Measurements from ENCODE around the gene KCNK15.

KCNK15 gene

DNA sequence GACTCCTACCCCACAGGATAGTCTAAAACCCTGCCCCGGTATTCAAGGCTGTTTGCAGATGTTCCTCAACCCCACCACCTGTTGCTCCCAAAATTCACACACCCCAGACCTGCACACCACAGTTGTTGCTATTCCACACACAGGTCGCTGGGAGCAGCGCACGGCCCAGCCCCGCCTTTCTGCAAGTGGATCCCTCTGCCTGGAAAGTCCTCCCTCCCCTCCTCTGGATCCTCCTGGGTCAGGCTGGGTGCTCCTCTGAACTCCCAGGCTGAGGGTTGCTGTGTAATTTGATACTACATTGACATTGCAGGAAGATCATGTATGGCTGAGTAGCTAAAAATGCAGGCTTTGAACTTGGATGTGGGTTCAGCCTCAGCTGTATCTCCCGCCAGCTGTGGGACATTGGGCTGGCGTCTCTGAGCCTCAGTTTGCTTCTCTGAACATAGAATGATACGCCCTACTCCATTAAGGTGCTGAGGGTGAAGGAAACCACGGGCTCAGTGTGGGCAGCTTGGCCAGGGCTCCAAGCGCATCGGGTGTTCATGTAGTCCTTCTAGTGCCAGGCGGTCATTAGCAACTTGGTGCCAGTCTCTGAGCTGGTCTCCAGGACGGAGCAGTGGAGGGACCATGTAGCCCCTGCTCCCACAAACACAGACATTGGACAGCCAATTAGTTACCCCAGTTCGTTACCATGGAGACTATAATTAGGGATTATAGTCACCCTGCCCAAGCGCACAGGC, 44.4 kb upstream of the KCNK15 start:
- no peak overlapping the region for H3K4me2 ChIP-seq
- H3K4me3 ChIP-seq (IDR thresholded peaks at IDR 0.05; ENCODE audit: insufficient read depth, low read depth, low read length): no peak overlapping the region
- peaks cover 89% of the 10 kb centered on the region for H3K27me3 ChIP-seq (ENCODE audit: insufficient read depth, low read depth)
- H3K4me1 ChIP-seq (ENCODE audit: low read depth, poor library complexity, severe bottlenecking): no peaks in the 10 kb centered on the region
- no peak overlapping the region for H3K27ac ChIP-seq
- no peak for TF ChIP-seq CTCF (conservative IDR thresholded peaks at IDR 0.05; ENCODE audit: low read depth, low read length)
- no peaks in the 10 kb centered on the region for H3K36me3 ChIP-seq (ENCODE audit: insufficient read depth)
- H4K20me1 ChIP-seq (ENCODE audit: insufficient read depth): no peaks in the 10 kb centered on the region; the same call in 1 of the 2 replicates
- H3K79me2 ChIP-seq (ENCODE audit: insufficient read depth, low read depth): no peaks in the 10 kb centered on the region
- no peak overlapping the region for H2AFZ ChIP-seq (ENCODE audit: low read depth)
- no peak overlapping the region for H3K9ac ChIP-seq

DNA sequence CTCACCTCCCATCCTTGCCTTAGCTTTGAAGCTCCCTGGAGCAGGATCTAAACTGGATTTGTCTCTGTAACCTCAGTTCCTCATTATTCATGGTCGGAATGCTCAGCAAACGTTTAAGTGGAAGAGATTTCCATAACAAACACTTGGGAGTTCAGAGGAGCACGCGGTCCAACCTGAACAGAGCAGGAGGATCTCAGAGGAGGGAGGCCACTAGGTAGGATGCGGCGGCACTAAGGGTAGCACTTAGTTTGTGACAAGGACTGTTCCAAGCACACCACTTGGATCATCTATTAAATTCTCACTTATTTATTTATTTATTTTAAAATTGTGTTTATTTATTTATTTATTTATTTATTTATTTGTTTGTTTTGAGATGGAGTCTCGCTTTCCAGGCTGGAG, 43.8 kb upstream of the KCNK15 start:
- H3K4me3 ChIP-seq (IDR thresholded peaks at IDR 0.05; ENCODE audit: insufficient read depth, low read depth, low read length): no peak overlapping the region
- H3K27ac ChIP-seq: no peak overlapping the region
- no peaks in the 10 kb centered on the region for H3K4me1 ChIP-seq (ENCODE audit: low read depth, poor library complexity, severe bottlenecking)
- TF ChIP-seq CTCF (conservative IDR thresholded peaks at IDR 0.05; ENCODE audit: low read depth, low read length): no peak
- H3K27me3 ChIP-seq (ENCODE audit: insufficient read depth, low read depth): peaks cover 89% of the 10 kb centered on the region
- no peaks in the 10 kb centered on the region; the same call in 1 of the 2 replicates for H4K20me1 ChIP-seq (ENCODE audit: insufficient read depth)
- H2AFZ ChIP-seq (ENCODE audit: low read depth): no peak overlapping the region
- no peak overlapping the region for H3K4me2 ChIP-seq
- no peak overlapping the region for H3K9ac ChIP-seq
- no peaks in the 10 kb centered on the region for H3K36me3 ChIP-seq (ENCODE audit: insufficient read depth)
- H3K79me2 ChIP-seq (ENCODE audit: insufficient read depth, low read depth): no peaks in the 10 kb centered on the region

DNA sequence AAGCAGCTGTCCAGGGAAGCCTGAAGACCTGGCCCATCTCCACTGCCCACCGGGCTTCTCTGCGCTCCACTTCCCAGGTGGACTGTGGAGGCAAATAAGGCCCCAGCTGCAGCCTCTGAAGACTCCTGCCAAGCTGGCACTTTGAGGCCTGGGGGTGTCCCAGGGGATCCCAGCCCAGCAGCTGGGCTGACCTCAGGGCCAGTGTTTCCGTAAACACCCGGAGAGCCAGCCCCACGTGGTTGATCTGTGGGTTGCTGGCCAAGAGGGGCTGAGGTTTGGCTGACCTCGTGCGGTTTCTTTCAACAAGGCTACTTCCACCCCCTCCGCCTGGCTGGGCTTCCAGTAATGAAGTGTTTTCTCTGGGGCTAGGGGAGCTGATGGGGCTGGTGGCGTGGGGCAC, 42.9 kb upstream of the KCNK15 start:
- no peak overlapping the region for H3K4me2 ChIP-seq

DNA sequence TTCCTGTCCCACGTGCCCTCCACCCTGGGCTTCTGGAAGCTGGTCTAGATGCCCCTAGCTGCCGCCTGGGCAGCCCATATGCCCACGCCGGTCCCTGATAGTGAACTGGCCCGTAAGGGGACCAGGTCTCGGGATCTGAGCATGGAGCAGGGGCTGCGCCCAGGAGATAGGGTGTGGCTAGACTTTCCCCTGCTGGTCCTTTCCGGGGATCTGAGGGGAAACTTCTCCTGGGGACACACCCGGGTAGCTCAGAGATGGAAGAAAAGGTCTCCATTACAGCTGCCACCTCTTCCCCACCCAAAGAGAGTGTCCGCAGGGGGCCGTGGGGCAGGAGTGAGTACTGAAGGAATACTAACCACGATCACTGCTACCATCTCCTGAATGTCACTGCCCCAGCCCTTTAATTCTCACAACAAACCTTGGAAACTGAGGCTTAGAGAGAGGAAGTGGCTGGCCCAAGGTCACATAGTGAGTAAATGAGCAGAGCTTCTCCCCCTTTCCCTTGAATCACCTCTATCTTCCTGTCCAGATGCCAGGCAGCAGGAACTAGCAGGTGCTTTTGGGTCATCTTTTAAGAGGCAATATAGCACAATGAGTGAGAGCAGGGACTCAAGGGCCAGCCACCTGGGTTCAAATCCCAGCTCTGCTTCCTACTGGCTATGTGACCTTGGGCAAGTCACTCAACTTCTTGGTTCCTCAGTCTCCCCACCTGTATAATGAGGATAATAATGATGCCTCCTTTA, 42.3 kb upstream of the KCNK15 start:
- Histone ChIP-seq H3K4me2 (no peak overlapping the region), H3K27me3 (ENCODE audit: insufficient read depth, low read depth) (peaks cover 84% of the 10 kb centered on the region), H3K9ac (no peak overlapping the region), H3K27ac (no peak overlapping the region), H3K4me1 (ENCODE audit: low read depth, poor library complexity, severe bottlenecking) (no peaks in the 10 kb centered on the region), H3K36me3 (ENCODE audit: insufficient read depth) (no peaks in the 10 kb centered on the region), H3K4me3 (IDR thresholded peaks at IDR 0.05; ENCODE audit: insufficient read depth, low read depth, low read length) (no peak overlapping the region), H3K79me2 (ENCODE audit: insufficient read depth, low read depth) (no peaks in the 10 kb centered on the region), H2AFZ (ENCODE audit: low read depth) (no peak overlapping the region), H4K20me1 (ENCODE audit: insufficient read depth) (no peaks in the 10 kb centered on the region; the same call in 1 of the 2 replicates)
- no peak for TF ChIP-seq CTCF (conservative IDR thresholded peaks at IDR 0.05; ENCODE audit: low read depth, low read length)

More for the DNA sequence above, 42.9 kb upstream of the KCNK15 start:
- no peaks in the 10 kb centered on the region for H3K79me2 ChIP-seq (ENCODE audit: insufficient read depth, low read depth)
- TF ChIP-seq CTCF (conservative IDR thresholded peaks at IDR 0.05; ENCODE audit: low read depth, low read length): no peak
- H3K4me1 ChIP-seq (ENCODE audit: low read depth, poor library complexity, severe bottlenecking): no peaks in the 10 kb centered on the region
- H3K4me3 ChIP-seq (IDR thresholded peaks at IDR 0.05; ENCODE audit: insufficient read depth, low read depth, low read length): no peak overlapping the region
- H3K27me3 ChIP-seq (ENCODE audit: insufficient read depth, low read depth): peaks cover 86% of the 10 kb centered on the region
- H4K20me1 ChIP-seq (ENCODE audit: insufficient read depth): no peaks in the 10 kb centered on the region; the same call in 1 of the 2 replicates
- H3K36me3 ChIP-seq (ENCODE audit: insufficient read depth): no peaks in the 10 kb centered on the region
- no peak overlapping the region for H3K27ac ChIP-seq
- no peak overlapping the region for H3K9ac ChIP-seq
- no peak overlapping the region for H2AFZ ChIP-seq (ENCODE audit: low read depth)

All from KMS-11 (cell line).